Measurements from ENCODE around the gene GPR107.
A peak's percentile ranks its signal among the peaks of the same experiment; 100 is the strongest.

GPR107 gene

DNA sequence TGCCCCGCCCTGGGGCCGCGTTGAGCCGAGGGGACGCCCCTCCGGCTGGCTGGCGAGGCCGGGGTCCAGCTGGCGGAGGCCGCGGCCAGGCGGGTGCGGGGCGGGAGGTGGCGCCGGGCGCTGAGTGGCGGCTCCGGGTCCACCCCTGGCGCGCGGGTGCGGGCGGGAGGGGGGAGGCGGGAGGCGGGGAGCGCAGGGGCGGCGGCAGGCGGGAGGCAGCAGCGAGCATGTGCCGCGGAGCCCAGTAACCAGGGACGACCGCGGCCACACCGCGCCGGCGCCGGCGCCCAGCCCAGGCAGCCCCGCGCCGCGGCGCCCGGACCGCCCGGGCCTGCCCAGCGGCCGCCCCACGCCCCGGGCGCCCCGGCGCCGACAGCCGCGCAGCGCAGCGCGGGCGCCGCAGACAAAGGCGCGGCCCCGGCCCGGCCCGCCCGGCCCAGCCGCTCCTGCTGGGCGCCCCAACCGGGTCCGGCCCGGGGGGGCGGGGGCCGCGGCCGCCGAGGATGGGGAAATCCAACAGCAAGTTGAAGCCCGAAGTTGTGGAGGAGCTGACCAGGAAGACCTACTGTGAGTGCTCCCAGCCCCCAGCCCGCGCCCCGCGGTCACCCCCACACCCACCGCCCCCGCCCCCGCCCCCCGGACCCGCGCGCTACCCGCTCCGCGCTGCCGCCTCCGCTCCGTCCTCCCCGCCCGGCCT lies 118.6 kb downstream of the GPR107 start, which contains the start of gene NCS1:
Gene NCS1, plus strand, starts transcription at position 244 of the 697 bp plus-strand sequence. Its CDS starts 260 bp downstream, at position 504.
- Histone ChIP-seq H3K27ac (ENCODE audit: insufficient read depth, low read depth, low read length, poor library complexity, severe bottlenecking) (no peak within 1 kb of the TSS), H3K9me3 (ENCODE audit: control insufficient read depth, low read length) (no peaks in the 10 kb centered on the region), H3K36me3 (ENCODE audit: control insufficient read depth, insufficient read depth, low read length) (no peaks in the 10 kb centered on the region), H3K4me1 (ENCODE audit: control insufficient read depth, insufficient read depth, low read length) (peaks cover 17% of the 10 kb centered on the region), H3K27me3 (ENCODE audit: control insufficient read depth, insufficient read depth, low read length, poor library complexity, severe bottlenecking) (peaks cover 6% of the 10 kb centered on the region), H3K4me3 (ENCODE audit: insufficient read depth, low read depth, low read length) (peak within 1 kb of the TSS; percentile 65)
- WGBS, 2 experiments, result 0% methylated on average over 100 to 101 of the region's 101 CpGs

DNA sequence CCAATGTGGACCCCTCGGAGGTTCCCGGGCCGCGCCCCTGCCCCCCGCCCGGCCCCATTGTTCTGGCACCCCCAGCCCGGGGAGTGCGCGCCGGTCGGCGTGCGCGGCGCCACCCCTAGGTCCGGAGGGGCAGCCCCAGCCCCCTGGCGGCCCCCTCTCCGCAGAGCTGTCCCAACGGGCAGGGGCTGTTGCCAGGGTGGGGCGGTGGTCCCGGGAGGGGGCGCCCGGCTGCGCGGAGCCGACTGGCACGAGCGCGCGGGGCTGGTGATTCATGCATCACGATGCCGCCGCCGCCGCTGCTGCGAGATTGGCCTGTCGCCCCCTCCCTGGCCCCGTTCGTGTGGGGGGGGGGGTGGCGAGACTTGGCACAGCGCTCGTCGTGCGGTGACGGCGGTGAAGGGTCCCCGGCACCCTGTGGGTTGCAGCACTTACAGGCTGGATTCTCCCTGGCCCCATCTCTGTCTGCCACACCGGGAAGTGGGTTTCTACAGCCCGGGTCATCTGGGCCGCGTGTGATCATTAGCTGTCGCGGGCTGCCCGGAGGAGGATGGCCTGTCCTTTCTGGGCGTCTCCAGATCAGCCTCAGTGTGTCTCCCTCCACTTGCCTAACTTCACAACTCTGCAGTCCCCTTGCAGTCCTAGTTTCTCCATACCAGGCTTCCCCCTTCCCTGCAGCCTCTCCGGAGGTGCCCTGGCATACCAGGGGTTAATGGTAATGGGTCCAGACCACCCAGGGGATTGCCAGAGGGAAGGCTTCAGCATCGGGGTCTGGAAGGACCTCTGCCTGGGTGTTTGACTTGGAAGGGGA lies 119.4 kb downstream of the GPR107 start:
- peaks cover 6% of the 10 kb centered on the region for H3K27me3 ChIP-seq (ENCODE audit: control insufficient read depth, insufficient read depth, low read length, poor library complexity, severe bottlenecking)
- H3K36me3 ChIP-seq (ENCODE audit: control insufficient read depth, insufficient read depth, low read length), result no peaks in the 10 kb centered on the region
- WGBS, 2 experiments, result 1% methylated on average over 57 of the region's 57 CpGs
- H3K27ac ChIP-seq (ENCODE audit: insufficient read depth, low read depth, low read length, poor library complexity, severe bottlenecking), result no peak overlapping the region
- peak overlapping the region; percentile 65 for H3K4me3 ChIP-seq (ENCODE audit: insufficient read depth, low read depth, low read length)
- no peaks in the 10 kb centered on the region for H3K9me3 ChIP-seq (ENCODE audit: control insufficient read depth, low read length)
- H3K4me1 ChIP-seq (ENCODE audit: control insufficient read depth, insufficient read depth, low read length), result peaks cover 17% of the 10 kb centered on the region

DNA sequence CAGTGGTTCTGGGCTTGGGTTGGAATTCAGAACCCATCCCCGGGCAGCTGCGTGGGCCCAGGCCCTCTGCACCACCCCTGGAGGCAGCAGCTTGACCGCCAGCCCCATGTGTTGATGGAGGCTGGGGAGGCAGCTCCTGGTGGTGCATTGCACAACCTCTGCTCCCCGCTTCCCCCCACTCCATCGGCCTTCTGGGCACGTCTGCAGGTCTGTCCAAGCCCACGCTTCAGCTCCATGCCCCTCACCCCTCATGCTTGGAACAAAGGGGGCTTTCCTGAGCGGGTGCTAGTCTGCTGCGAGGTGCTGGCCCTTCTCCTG lies 119.9 kb downstream of the GPR107 start:
- 67 to 72% methylated on average over 9 of the region's 9 CpGs for WGBS, 2 experiments

DNA sequence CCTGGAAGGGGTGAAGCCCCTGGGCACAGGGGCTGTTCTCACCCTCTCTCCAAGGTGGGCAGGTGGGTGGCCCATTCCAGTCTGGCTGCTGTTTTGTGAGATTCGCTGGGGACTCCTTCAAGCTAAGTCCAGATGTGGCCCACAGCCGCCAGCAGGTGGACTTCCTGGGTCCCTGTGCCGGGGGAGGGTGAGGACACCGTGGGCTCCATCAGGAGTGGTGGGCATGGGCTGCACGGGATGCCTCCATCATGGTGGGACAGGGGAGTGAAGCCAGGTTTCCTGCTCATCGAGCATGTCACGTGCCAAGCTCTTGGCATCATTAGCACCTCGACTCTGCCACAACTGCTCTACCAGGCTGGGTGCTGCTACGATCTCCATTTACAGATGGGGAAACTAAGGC lies 120.3 kb downstream of the GPR107 start:
- Histone ChIP-seq H3K27me3 (ENCODE audit: control insufficient read depth, insufficient read depth, low read length, poor library complexity, severe bottlenecking) (peaks cover 6% of the 10 kb centered on the region), H3K4me1 (ENCODE audit: control insufficient read depth, insufficient read depth, low read length) (peaks cover 17% of the 10 kb centered on the region), H3K4me3 (ENCODE audit: insufficient read depth, low read depth, low read length) (peak overlapping the region; percentile 65), H3K27ac (ENCODE audit: insufficient read depth, low read depth, low read length, poor library complexity, severe bottlenecking) (no peak overlapping the region), H3K9me3 (ENCODE audit: control insufficient read depth, low read length) (no peaks in the 10 kb centered on the region), H3K36me3 (ENCODE audit: control insufficient read depth, insufficient read depth, low read length) (no peaks in the 10 kb centered on the region)
- 94 to 95% methylated on average over 9 of the region's 9 CpGs for WGBS, 2 experiments

More for the DNA sequence above, 119.9 kb downstream of the GPR107 start:
- Histone ChIP-seq H3K27me3 (ENCODE audit: control insufficient read depth, insufficient read depth, low read length, poor library complexity, severe bottlenecking) (peaks cover 6% of the 10 kb centered on the region), H3K36me3 (ENCODE audit: control insufficient read depth, insufficient read depth, low read length) (no peaks in the 10 kb centered on the region), H3K4me3 (ENCODE audit: insufficient read depth, low read depth, low read length) (peak overlapping the region; percentile 65), H3K4me1 (ENCODE audit: control insufficient read depth, insufficient read depth, low read length) (peaks cover 17% of the 10 kb centered on the region), H3K9me3 (ENCODE audit: control insufficient read depth, low read length) (no peaks in the 10 kb centered on the region), H3K27ac (ENCODE audit: insufficient read depth, low read depth, low read length, poor library complexity, severe bottlenecking) (no peak overlapping the region)

DNA sequence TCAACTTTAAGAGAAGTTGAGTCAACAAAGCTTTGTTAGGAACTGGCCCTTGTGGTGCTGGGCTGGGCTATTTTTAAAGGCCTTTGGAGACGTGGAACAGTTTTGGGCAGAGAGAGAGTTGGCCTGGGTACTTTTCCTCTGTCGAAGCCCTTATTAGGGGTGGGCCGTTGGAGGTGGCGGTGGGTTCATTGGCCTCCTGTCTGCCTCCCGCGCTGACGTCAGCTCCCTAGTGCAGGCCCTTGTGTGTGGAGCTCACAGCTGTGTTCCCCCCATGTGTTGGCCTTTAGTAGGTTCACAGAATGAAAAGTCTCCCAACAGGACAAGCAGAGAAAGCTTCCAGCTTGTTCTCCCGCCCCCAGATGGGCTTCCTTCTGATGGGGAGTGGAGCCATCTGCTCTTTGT lies 121.2 kb downstream of the GPR107 start:
- peaks cover 6% of the 10 kb centered on the region for H3K27me3 ChIP-seq (ENCODE audit: control insufficient read depth, insufficient read depth, low read length, poor library complexity, severe bottlenecking)
- H3K36me3 ChIP-seq (ENCODE audit: control insufficient read depth, insufficient read depth, low read length), result no peaks in the 10 kb centered on the region
- H3K27ac ChIP-seq (ENCODE audit: insufficient read depth, low read depth, low read length, poor library complexity, severe bottlenecking), result peak overlapping the region; percentile 50
- H3K4me1 ChIP-seq (ENCODE audit: control insufficient read depth, insufficient read depth, low read length), result peaks cover 17% of the 10 kb centered on the region
- H3K4me3 ChIP-seq (ENCODE audit: insufficient read depth, low read depth, low read length), result no peak overlapping the region
- WGBS, 2 experiments, result 66 to 67% methylated on average over 8 of the region's 8 CpGs
- H3K9me3 ChIP-seq (ENCODE audit: control insufficient read depth, low read length), result no peaks in the 10 kb centered on the region

DNA sequence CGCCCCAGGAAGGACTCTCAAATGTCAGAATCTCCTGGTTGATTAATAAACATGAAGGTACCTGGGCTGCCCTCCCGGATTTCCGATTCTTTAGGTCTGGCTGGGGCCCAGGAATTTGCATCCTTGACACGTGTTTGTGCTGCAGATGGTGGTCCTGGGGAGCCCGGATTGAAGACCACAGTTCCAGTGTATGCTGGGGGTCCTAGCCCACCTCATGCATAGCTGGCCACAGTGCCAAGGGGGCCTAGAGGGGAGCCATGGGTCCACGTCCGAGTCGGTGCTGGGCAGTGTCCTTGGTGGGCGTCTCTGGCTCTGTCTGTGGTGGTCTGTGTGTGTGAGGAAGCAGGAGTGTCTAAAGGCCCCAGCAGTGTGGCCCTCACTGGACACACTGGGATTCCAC lies 121.6 kb downstream of the GPR107 start:
- H3K9me3 ChIP-seq (ENCODE audit: control insufficient read depth, low read length), result no peaks in the 10 kb centered on the region
- no peak overlapping the region for H3K4me3 ChIP-seq (ENCODE audit: insufficient read depth, low read depth, low read length)
- peaks cover 17% of the 10 kb centered on the region for H3K4me1 ChIP-seq (ENCODE audit: control insufficient read depth, insufficient read depth, low read length)
- H3K27ac ChIP-seq (ENCODE audit: insufficient read depth, low read depth, low read length, poor library complexity, severe bottlenecking), result no peak overlapping the region
- H3K27me3 ChIP-seq (ENCODE audit: control insufficient read depth, insufficient read depth, low read length, poor library complexity, severe bottlenecking), result peaks cover 6% of the 10 kb centered on the region
- no peaks in the 10 kb centered on the region for H3K36me3 ChIP-seq (ENCODE audit: control insufficient read depth, insufficient read depth, low read length)
- 87 to 88% methylated on average over 9 of the region's 9 CpGs for WGBS, 2 experiments

DNA sequence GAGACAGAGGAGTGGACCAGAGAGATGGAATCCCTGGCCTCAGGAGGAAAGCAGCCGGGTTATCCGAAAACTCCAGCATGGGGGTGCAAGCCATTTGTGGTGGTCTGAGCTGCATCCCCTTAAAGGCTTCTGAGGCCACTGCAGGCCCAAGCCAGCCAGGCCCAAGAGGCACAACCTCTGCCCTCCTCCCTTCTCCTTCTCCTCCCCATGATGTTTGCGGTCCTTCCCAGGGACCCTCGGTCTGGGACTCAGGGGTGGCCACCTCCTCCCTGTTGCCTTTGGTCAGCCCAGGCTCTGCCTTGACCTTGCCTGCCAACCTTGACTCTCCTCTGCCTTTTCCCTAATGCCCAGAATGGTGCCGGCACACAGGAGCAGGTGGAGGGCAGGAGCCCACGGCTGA lies 123.1 kb downstream of the GPR107 start:
- Histone ChIP-seq H3K27me3 (ENCODE audit: control insufficient read depth, insufficient read depth, low read length, poor library complexity, severe bottlenecking) (no peaks in the 10 kb centered on the region), H3K4me3 (ENCODE audit: insufficient read depth, low read depth, low read length) (no peak overlapping the region), H3K9me3 (ENCODE audit: control insufficient read depth, low read length) (no peaks in the 10 kb centered on the region), H3K4me1 (ENCODE audit: control insufficient read depth, insufficient read depth, low read length) (peaks cover 17% of the 10 kb centered on the region), H3K36me3 (ENCODE audit: control insufficient read depth, insufficient read depth, low read length) (no peaks in the 10 kb centered on the region), H3K27ac (ENCODE audit: insufficient read depth, low read depth, low read length, poor library complexity, severe bottlenecking) (no peak overlapping the region)
- WGBS, 2 experiments, result 92 to 93% methylated on average over 6 of the region's 6 CpGs

DNA sequence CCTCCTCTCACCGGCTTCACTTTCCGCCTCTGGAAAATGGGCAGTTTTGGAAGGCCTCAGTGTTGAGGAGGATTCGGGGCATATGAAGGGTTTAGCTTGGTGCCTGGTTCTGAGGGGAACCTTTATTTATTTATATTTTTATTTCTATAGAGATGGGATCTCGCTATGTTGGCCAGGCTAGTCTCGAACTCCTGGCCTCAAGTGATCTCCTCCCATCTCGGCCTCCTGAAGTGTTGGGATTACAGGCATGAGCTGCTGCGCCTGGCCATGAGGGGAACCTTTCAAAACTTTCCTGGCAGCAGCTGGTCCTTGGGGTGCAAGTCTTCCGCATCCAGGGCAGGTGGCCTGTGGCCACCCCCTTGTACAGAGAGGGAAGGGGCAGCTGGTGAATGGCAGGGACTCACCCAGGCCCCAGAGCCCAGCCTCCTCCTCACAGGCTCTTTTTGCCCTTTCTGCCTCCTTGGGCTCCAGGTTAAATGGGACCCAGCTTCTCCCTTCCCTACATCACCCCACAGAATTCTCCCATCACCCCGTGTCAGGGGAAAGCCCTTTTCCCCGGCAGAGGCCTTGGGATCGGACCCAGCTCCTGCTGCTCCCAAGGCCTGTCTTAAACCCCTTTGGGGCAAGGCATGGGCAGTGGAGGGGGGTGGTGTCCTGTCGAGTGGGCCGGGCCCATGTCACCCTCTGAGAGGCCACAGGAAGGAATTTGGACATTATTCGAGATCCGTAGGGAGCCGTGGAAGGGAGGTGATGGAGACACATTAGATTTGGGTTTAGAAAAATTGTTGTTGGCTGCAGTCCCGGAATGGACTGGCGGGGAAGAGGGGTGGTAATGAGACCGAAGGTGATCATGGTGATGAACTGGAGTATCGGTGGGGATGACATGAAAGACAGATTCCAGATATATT lies 124.4 kb downstream of the GPR107 start:
- H3K27ac ChIP-seq (ENCODE audit: insufficient read depth, low read depth, low read length, poor library complexity, severe bottlenecking), result no peak overlapping the region
- no peaks in the 10 kb centered on the region for H3K36me3 ChIP-seq (ENCODE audit: control insufficient read depth, insufficient read depth, low read length)
- H3K9me3 ChIP-seq (ENCODE audit: control insufficient read depth, low read length), result no peaks in the 10 kb centered on the region
- peaks cover 21% of the 10 kb centered on the region for H3K4me1 ChIP-seq (ENCODE audit: control insufficient read depth, insufficient read depth, low read length)
- no peaks in the 10 kb centered on the region for H3K27me3 ChIP-seq (ENCODE audit: control insufficient read depth, insufficient read depth, low read length, poor library complexity, severe bottlenecking)
- H3K4me3 ChIP-seq (ENCODE audit: insufficient read depth, low read depth, low read length), result no peak overlapping the region
- WGBS, 2 experiments, result 93% methylated on average over 18 to 19 of the region's 20 CpGs

DNA sequence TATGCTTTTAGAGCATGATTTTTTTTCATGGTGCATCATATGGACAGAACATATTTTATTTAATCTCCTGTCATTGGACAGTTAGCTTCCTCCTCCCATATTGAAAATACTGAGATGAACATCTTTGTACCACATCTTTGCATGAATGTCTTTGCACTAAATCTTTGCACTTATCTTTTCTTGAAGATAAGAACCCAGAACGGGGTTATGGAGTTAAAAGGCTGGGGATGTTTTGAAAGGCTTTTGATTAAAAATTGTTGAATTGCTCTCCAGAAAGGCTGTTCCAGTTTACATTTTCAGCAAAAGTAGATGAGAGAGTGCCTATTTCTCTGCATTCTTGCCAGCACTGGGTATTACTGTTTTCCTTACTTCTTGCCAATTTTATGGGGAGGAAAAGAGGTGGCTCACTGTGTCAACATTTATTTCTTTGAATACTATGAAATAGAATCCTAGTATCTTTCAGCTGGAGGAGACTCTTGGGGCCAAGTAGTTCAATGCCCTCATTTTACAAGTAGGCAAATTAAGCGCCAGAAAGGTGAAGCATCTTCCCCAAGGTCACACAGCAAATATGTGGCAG lies 125.7 kb downstream of the GPR107 start:
- Histone ChIP-seq H3K9me3 (ENCODE audit: control insufficient read depth, low read length) (no peaks in the 10 kb centered on the region), H3K36me3 (ENCODE audit: control insufficient read depth, insufficient read depth, low read length) (no peaks in the 10 kb centered on the region), H3K4me3 (ENCODE audit: insufficient read depth, low read depth, low read length) (no peak overlapping the region), H3K27ac (ENCODE audit: insufficient read depth, low read depth, low read length, poor library complexity, severe bottlenecking) (no peak overlapping the region), H3K4me1 (ENCODE audit: control insufficient read depth, insufficient read depth, low read length) (peaks cover 17% of the 10 kb centered on the region), H3K27me3 (ENCODE audit: control insufficient read depth, insufficient read depth, low read length, poor library complexity, severe bottlenecking) (no peaks in the 10 kb centered on the region)
- 94 to 97% methylated on average over 2 of the region's 2 CpGs for WGBS, 2 experiments

Data from ectodermal cell (in vitro differentiated cells).